ENCODE measurements around the gene SDK2. TPM values are rescaled to one million over a fixed set of nuclear protein-coding genes. Genes with fewer than 3 reads are reported as not detected.

SDK2 gene
- total RNA-seq, 2 donors from 2014 or later: 0.26 to 0.33 TPM

GRCh38 chr17:73681946-73682345 is 37.7 kb upstream of the SDK2 start:
- Histone ChIP-seq H3K36me3 (replicated peaks in 1 of 2; ENCODE audit: insufficient read depth in 1 of 2, low read depth in 2 of 2) (no peaks in the 10 kb centered on the region), H3K27me3 (no peaks in the 10 kb centered on the region), H3K27ac (no peak overlapping the region), H3K9me3 (no peaks in the 10 kb centered on the region), H3K4me1 (no peaks in the 10 kb centered on the region), H3K4me3 (no peak overlapping the region)
- no peak for TF ChIP-seq POLR2A (IDR thresholded peaks at IDR 0.05)
- TF ChIP-seq CTCF (IDR thresholded peaks at IDR 0.05): no peak
- DNase-seq (no peak), ATAC-seq (no peak)
- intact Hi-C loops (cut with DNase I): no loop called here
- WGBS, 2 donors: 26 to 93% methylated on average over 1 of the region's 1 CpG

GRCh38 chr17:73679476-73679875 is 35.2 kb upstream of the SDK2 start:
- no peak for DNase-seq
- H3K4me3 ChIP-seq: no peak overlapping the region
- H3K27ac ChIP-seq: no peak overlapping the region
- no peak for TF ChIP-seq CTCF (IDR thresholded peaks at IDR 0.05)
- no peak for TF ChIP-seq POLR2A (IDR thresholded peaks at IDR 0.05)
- 51 to 53% methylated on average over 4 of the region's 4 CpGs for WGBS, 2 donors
- ATAC-seq: no peak
- H3K9me3 ChIP-seq: no peaks in the 10 kb centered on the region
- no peaks in the 10 kb centered on the region for H3K36me3 ChIP-seq (replicated peaks in 1 of 2; ENCODE audit: insufficient read depth in 1 of 2, low read depth in 2 of 2)
- H3K27me3 ChIP-seq: no peaks in the 10 kb centered on the region
- H3K4me1 ChIP-seq: no peaks in the 10 kb centered on the region
- intact Hi-C loops (cut with DNase I): no loop called here

DNA sequence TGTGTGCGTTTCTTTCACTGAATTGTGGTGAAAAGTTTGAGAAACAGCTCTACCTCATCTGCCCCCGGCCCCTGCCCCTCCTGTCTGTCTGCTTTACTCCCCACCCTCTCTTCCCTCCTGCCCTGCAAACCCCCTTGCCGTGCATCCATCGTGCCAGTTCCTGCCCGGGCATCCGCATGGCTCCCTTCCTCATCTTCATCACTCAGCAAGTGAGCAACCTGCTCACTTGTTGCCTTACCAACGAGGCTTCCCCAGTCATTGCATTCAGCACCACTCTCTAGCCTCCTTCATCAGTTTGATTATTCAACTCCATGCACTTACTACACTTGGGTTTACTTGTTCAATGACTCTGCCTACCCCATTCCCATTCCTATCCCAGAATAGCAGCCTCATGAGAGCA is 34.8 kb upstream of the SDK2 start:
- H3K4me3 ChIP-seq: no peak overlapping the region
- ATAC-seq (no peak), DNase-seq (no peak)
- WGBS, 2 donors: 52 to 63% methylated on average over 7 of the region's 7 CpGs
- no peak for TF ChIP-seq POLR2A (IDR thresholded peaks at IDR 0.05)
- TF ChIP-seq CTCF (IDR thresholded peaks at IDR 0.05): no peak
- peaks cover 0 to 3% of the 10 kb centered on the region in 2 donors for H3K27me3 ChIP-seq
- no peak overlapping the region for H3K27ac ChIP-seq
- no peaks in the 10 kb centered on the region for H3K9me3 ChIP-seq
- H3K36me3 ChIP-seq (replicated peaks in 1 of 2; ENCODE audit: insufficient read depth in 1 of 2, low read depth in 2 of 2): no peaks in the 10 kb centered on the region
- no peaks in the 10 kb centered on the region for H3K4me1 ChIP-seq
- intact Hi-C loops (cut with DNase I): no loop called here

DNA sequence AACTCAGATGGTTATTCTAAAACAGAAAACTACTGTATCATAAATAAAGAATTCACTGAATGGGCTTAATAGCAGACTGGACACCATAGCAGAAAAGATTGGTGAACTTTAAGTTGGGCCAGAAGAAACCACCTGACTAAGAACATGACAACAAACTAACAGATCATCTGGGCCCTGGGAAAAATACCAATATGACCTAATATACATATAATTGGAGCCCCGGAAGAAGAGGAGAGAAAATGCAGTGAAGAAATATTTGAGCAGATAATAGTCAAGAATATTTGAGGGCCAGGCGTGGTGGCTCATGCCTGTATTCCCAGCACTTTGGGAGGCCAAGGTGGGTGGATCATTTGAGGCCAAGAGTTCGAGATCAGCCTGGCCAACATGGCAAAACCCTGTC is 25.5 kb upstream of the SDK2 start:
- H3K9me3 ChIP-seq: peaks cover 0 to 5% (median 0%) of the 10 kb centered on the region in 3 donors
- no peak for TF ChIP-seq POLR2A (IDR thresholded peaks at IDR 0.05)
- no peak for TF ChIP-seq CTCF (IDR thresholded peaks at IDR 0.05)
- ATAC-seq (no peak), DNase-seq (no peak)
- H3K4me3 ChIP-seq: no peak overlapping the region
- WGBS, 2 donors: 63 to 72% methylated on average over 3 of the region's 3 CpGs
- peaks cover 0 to 3% of the 10 kb centered on the region in 2 donors for H3K27me3 ChIP-seq
- no peak overlapping the region for H3K27ac ChIP-seq
- H3K36me3 ChIP-seq (replicated peaks in 1 of 2; ENCODE audit: insufficient read depth in 1 of 2, low read depth in 2 of 2): no peaks in the 10 kb centered on the region
- intact Hi-C loops (cut with DNase I): no loop called here
- no peaks in the 10 kb centered on the region for H3K4me1 ChIP-seq

DNA sequence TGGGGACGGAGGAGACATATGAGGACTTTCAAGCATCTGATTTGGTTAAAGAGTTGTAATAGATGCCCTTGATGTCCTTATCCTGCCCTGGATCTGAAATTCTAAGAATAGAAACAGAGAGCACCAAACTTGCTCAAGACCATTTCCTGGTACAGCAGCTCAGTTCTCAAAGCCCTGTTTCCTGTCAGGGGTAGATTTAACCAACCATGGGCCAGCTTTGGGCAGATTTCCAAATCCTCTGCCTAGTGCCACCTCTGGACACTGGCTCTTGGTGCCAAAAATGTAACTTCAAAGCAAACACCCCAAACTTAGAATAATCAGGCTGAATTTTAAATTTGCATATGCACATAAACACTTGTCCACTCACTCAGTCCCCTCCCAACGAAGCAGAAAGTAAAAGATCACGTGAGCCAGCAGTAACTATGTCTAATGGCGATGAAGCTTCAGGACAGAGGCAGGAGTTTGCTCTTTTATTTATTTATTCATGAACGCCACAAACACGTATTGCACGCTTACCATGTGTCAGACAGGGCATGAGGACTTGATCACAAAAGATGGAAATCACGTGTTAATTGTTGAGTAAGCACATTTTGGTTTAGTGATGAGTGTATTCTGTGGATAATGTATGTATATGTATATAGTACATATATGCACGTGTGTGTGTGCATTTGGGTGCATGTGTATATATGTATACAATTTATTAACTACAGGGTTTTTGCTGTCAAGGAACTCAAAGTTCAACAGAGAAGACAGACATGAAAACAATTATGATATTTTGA is 23.1 kb upstream of the SDK2 start:
- intact Hi-C loops (cut with DNase I): no loop called here
- TF ChIP-seq CTCF (IDR thresholded peaks at IDR 0.05) (no peak), POLR2A (IDR thresholded peaks at IDR 0.05) (no peak)
- 49 to 50% methylated on average over 9 of the region's 9 CpGs for WGBS, 2 donors
- no peaks in the 10 kb centered on the region for H3K27me3 ChIP-seq
- no peaks in the 10 kb centered on the region for H3K36me3 ChIP-seq (replicated peaks in 1 of 2; ENCODE audit: insufficient read depth in 1 of 2, low read depth in 2 of 2)
- no peaks in the 10 kb centered on the region for H3K4me1 ChIP-seq
- no peak overlapping the region for H3K27ac ChIP-seq
- peaks cover 0 to 5% (median 0%) of the 10 kb centered on the region in 3 donors for H3K9me3 ChIP-seq
- H3K4me3 ChIP-seq: no peak overlapping the region
- ATAC-seq: no peak
- DNase-seq: peak in 2 of 4 donors; percentile 19 to 37
